ENCODE measurements around the gene KRTAP5-9.
"Not testable (repeated sequence)": the region's sequence is repeated elsewhere in the genome, so short reads cannot be mapped to it uniquely, and the experiment has no call there.

KRTAP5-9 gene

GRCh38 chr11:71532036-71532610 lies 16.1 kb upstream of the KRTAP5-9 start:
- no peak for DNase-seq (ENCODE audit: low read depth)
- TF ChIP-seq, protein P1, sequence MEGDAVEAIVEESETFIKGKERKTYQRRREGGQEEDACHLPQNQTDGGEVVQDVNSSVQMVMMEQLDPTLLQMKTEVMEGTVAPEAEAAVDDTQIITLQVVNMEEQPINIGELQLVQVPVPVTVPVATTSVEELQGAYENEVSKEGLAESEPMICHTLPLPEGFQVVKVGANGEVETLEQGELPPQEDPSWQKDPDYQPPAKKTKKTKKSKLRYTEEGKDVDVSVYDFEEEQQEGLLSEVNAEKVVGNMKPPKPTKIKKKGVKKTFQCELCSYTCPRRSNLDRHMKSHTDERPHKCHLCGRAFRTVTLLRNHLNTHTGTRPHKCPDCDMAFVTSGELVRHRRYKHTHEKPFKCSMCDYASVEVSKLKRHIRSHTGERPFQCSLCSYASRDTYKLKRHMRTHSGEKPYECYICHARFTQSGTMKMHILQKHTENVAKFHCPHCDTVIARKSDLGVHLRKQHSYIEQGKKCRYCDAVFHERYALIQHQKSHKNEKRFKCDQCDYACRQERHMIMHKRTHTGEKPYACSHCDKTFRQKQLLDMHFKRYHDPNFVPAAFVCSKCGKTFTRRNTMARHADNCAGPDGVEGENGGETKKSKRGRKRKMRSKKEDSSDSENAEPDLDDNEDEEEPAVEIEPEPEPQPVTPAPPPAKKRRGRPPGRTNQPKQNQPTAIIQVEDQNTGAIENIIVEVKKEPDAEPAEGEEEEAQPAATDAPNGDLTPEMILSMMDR (IDR thresholded peaks at IDR 0.05; ENCODE audit: insufficient read depth, low read depth, low read length, missing control alignments) = no peak
- H3K4me3 ChIP-seq (ENCODE audit: low read length) = no peak overlapping the region

DNA sequence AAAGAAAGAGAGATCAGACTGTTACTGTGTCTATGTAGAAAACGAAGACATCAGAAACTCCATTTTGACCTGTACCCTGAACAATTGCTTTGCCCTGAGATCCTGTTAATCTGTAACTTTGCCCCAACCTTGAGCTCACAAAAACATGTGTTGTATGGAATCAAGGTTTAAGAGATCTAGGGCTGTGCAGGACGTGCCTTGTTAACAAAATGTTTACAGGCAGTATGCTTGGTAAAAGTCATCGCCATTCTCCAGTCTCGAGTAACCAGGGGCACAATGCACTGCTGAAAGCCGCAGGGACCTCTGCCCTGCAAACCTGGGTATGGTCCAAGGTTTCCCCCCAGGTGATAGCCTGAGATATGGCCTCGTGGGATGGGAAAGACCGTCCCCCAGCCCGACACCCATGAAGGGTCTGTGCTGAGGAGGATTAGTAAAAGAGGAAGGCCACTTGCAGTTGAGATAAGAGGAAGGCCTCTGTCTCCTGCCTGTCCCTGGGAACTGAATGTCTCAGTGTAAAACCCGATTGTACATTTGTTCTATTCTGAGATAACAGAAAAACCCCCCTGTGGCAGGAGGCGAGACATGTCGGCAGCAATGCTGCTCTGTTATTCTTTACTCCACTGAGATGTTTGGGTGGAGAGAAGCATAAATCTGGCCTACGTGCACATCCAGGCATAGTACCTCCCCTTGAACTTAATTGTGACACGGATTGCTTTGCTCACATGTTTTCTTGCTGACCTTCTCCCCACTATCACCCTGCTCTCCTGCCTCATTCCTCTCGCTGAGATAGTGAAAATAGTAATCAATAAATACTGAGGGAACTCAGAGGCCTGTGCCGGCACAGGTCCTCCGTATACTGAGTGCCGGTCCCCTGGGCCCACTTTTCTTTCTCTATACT lies 13.3 kb upstream of the KRTAP5-9 start:
- DNase-seq (ENCODE audit: low read depth); H3K4me3 ChIP-seq (ENCODE audit: low read length): not testable (repeated sequence)

DNA sequence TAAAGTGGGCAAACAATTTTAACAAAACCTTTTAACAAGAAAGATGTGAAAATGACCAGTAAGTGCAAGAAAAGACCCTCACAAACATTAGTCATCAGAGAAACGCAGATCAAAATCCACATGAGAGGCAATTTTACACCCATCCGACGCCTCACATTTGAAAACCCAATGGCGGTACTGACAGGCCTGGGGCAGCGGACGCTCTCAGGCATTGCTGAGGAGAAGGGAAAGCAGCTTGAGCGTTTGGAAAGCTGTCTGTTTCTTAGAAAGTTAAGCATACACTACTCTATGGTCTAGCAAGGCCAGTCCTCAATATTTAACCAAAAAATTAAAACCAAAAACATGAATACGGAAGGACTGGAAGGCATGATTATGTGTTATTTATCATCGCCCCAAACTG lies 12.4 kb upstream of the KRTAP5-9 start:
- no peak overlapping the region for H3K4me3 ChIP-seq (ENCODE audit: low read length)
- no peak for DNase-seq (ENCODE audit: low read depth)
- TF ChIP-seq, protein P1 (IDR thresholded peaks at IDR 0.05; ENCODE audit: insufficient read depth, low read depth, low read length, missing control alignments) = no peak

DNA sequence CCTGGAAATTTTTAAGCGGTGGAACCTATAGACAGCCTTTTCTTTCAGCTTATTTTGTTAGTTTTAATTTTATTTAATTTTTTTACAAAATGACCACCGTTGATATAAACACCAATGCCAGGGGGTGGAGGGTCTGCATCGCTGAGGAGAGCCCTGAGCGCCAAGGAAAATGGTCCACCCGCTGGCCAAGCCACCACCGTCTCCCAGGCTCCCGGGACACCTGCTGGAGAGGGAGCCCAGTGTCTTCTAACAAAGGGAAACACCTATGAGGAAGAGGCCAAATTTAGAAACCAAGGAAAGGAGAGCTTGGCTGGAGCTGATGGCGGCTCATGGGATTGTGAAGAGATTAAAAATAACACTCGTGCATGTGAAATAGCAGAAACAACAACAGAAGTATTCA lies 10.7 kb upstream of the KRTAP5-9 start:
- H3K4me3 ChIP-seq (ENCODE audit: low read length) = no peak overlapping the region
- no peak for DNase-seq (ENCODE audit: low read depth)
- TF ChIP-seq, protein P1 (IDR thresholded peaks at IDR 0.05; ENCODE audit: insufficient read depth, low read depth, low read length, missing control alignments) = no peak

DNA sequence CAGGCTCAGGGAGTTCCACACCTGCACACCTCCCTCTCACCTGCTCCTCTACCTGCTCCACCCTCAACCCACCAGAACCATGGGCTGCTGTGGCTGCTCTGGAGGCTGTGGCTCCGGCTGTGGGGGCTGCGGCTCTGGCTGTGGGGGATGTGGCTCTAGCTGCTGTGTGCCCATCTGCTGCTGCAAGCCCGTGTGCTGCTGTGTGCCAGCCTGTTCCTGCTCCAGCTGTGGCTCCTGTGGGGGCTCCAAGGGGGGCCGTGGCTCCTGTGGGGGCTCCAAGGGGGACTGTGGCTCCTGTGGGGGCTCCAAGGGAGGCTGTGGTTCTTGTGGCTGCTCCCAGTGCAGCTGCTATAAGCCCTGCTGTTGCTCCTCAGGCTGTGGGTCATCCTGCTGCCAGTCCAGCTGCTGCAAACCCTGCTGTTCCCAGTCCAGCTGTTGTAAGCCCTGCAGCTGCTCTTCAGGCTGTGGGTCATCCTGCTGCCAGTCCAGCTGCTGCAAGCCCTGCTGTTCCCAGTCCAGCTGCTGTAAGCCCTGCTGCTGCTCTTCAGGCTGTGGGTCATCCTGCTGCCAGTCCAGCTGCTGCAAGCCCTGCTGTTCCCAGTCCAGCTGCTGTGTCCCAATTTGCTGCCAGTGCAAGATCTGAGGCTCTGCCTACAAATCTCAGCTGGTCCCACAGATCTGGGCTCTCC lies 10.1 kb upstream of the KRTAP5-9 start, which contains the start of gene KRTAP5-8:
KRTAP5-8 (plus strand) TSS at position 49 of the 689 bp plus-strand sequence; CDS start at position 80, 31 bp downstream.
- DNase-seq (ENCODE audit: low read depth); H3K4me3 ChIP-seq (ENCODE audit: low read length): not testable (repeated sequence)

GRCh38 chr11:71538666-71538990 lies 9.6 kb upstream of the KRTAP5-9 start:
- TF ChIP-seq, protein P1 (IDR thresholded peaks at IDR 0.05; ENCODE audit: insufficient read depth, low read depth, low read length, missing control alignments) = no peak
- no peak for DNase-seq (ENCODE audit: low read depth)
- no peak overlapping the region for H3K4me3 ChIP-seq (ENCODE audit: low read length)

GRCh38 chr11:71539017-71539416 lies 9.2 kb upstream of the KRTAP5-9 start:
- no peak overlapping the region for H3K4me3 ChIP-seq (ENCODE audit: low read length)
- no peak for DNase-seq (ENCODE audit: low read depth)
- TF ChIP-seq, protein P1 (IDR thresholded peaks at IDR 0.05; ENCODE audit: insufficient read depth, low read depth, low read length, missing control alignments) = no peak

- H3K4me3 ChIP-seq (ENCODE audit: low read length); DNase-seq (ENCODE audit: low read depth): not testable (repeated sequence)
Measured at GRCh38 chr11:71539971-71540370, 8.2 kb upstream of the KRTAP5-9 start.

DNA sequence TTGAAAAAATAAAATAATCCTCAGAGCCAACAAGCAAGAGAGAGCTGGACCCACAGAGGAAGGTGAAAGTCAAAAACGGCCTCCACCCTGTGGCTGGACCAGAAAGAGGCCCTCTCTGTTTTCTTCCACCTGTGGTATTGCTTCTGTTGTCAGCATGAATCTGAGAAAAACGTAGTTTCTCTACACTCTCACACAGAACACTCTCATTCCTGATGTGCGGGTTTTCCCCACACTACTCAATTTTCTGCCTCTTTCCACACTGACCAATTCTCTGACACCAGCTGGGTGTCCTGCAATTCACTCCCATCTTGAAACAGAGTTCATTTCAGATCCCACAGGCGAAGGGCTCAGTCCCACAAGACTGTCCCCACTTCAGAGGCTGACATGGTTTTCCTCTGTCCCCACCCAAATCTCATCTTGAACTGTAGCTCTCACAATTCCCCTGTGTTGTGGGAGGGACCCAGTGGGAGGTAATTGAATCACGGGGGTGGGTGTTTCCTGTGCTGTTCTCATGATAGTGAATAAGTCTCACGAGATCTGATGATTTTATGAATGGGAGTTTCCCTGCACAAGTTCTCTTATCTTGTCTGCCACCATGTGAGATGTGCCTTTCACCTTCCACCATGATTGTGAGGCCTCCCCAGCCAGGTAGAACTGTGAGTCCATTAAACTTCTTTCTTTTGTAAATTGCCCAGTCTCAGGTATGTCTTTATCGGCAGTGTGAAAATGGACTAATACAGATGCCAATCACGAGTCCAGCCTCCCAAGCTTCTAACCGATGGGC lies 7.5 kb upstream of the KRTAP5-9 start:
- not testable (repeated sequence) for DNase-seq (ENCODE audit: low read depth); H3K4me3 ChIP-seq (ENCODE audit: low read length)

Measured in epithelial cell of esophagus (primary cell).